Endometrial microvascular endothelial cells (primary cell): ENCODE data around the gene RHOXF1. TPM values are rescaled to one million over a fixed set of nuclear protein-coding genes. Genes with fewer than 3 reads are reported as not detected.
"Not testable (repeated sequence)": the region's sequence is repeated elsewhere in the genome, so short reads cannot be mapped to it uniquely, and the experiment has no call there.

Source experiments
- in situ Hi-C: cut with HindIII; loops from 2 replicates; pipeline ENCODE4 v1.10.0; 2017; ENCODE audit warnings: low sequenced_read_pairs, low pct_unique_long_range_greater_than_20kb; ENCODE audit errors: inconsistent ontology term
- total RNA-seq: library from RNA; depleted of rRNA; stranded (reverse); fragments of >200 nt; gene quantifications from one replicate; pipeline ENCODE4 v1.2.3, GENCODE V29; 2015; ENCODE audit errors: inconsistent ontology term

The RHOXF1 gene
- total RNA-seq, 1 donor from 2014 or later, result not detected

- in situ Hi-C loops, result no loop called here
These were observed 25.5 kb downstream of the RHOXF1 start for GRCh38 chrX:120090208-120090607.

- in situ Hi-C loops, result no loop called here
These were observed 28.3 kb downstream of the RHOXF1 start for GRCh38 chrX:120087289-120088017.

GRCh38 chrX:120085553-120086185 lies 30.0 kb downstream of the RHOXF1 start:
- in situ Hi-C loops, result not testable (repeated sequence)

GRCh38 chrX:120077590-120077989 lies 38.1 kb downstream of the RHOXF1 start, which contains the start of gene RHOXF2B:
RHOXF2B (minus strand) TSS chrX:120077690; CDS start chrX:120077552, 138 bp downstream.
- in situ Hi-C loops, result not testable (repeated sequence)

GRCh38 chrX:120066169-120066568 lies 49.5 kb downstream of the RHOXF1 start:
- in situ Hi-C loops, result not testable (repeated sequence)

Other genes with a start within 250 kb of the RHOXF1 start
- gene RNF113A, start 244.2 kb downstream of the RHOXF1 start, total RNA-seq, result 13.6 TPM
- gene NDUFA1, start 244.1 kb downstream of the RHOXF1 start, total RNA-seq, result 54.9 TPM
- not detected for gene AKAP14, start 220.0 kb downstream of the RHOXF1 start, total RNA-seq
- 2.4 TPM for gene NKAP, start 172.2 kb downstream of the RHOXF1 start, total RNA-seq
- gene RHOXF2B, start 38.2 kb downstream of the RHOXF1 start, total RNA-seq, result not detected
- not detected for gene RHOXF2, start 42.7 kb upstream of the RHOXF1 start, total RNA-seq
- 20.6 TPM for gene ZBTB33, start 134.9 kb upstream of the RHOXF1 start, total RNA-seq
- not detected for gene TMEM255A, start 195.5 kb upstream of the RHOXF1 start, total RNA-seq
- not detected for gene ATP1B4, start 246.2 kb upstream of the RHOXF1 start, total RNA-seq